ENCODE measurements around the gene IGSF8. TPM values are rescaled to one million over a fixed set of nuclear protein-coding genes. Genes with fewer than 3 reads are reported as not detected.

The IGSF8 gene
- total RNA-seq, 1 experiment from 2014 or later: 56.2 TPM

DNA sequence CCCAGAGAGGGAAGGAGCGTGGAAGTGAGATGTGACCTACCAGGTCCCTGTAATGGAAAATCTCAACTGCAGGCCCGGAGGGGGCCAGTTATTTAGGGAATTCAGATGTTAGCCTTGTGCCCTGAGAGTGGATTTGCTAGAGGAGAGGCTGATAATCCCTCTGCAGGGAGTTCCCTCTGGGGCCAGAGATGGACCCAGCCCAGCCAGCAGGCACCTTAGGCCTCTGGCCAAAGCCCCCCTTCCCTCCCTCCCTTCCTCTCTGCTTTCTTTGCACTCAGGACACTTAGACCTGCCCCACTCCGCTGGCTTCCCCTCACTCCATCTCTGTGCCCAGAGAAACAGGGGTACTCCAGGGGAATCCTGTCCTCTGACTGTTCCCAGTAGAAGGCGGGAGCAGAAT lies 15.7 kb upstream of the IGSF8 start:
- Histone ChIP-seq H2BK5ac (ENCODE audit: insufficient read length, low read length) (no peak overlapping the region), H3K14ac (ENCODE audit: insufficient read depth, low read length) (no peak overlapping the region), H2BK20ac (ENCODE audit: low read depth, low read length, poor library complexity, severe bottlenecking) (no peak overlapping the region), H3K56ac (ENCODE audit: insufficient read length, low read depth, low read length) (no peak overlapping the region), H3K23ac (ENCODE audit: insufficient read length, low read depth, low read length) (no peak overlapping the region), H3K4me2 (ENCODE audit: insufficient read depth, insufficient read length, low read length) (no peak overlapping the region), H2BK15ac (ENCODE audit: low read depth, low read length) (no peak overlapping the region), H4K20me1 (ENCODE audit: control insufficient read depth, insufficient read depth, insufficient read length) (no peaks in the 10 kb centered on the region), H4K5ac (ENCODE audit: insufficient read length, low read depth, low read length) (no peak overlapping the region), H4K8ac (replicated peaks; ENCODE audit: insufficient read length, low read depth, low read length) (no peak overlapping the region), H3K9ac (ENCODE audit: extremely low read depth, insufficient read length, low read length) (no peak overlapping the region), H3T11ph (ENCODE audit: low read length) (no peak overlapping the region), H2BK12ac (ENCODE audit: insufficient read length, low read depth, low read length) (no peak overlapping the region), H2AFZ (ENCODE audit: low read length) (no peak overlapping the region), H3K4me1 (ENCODE audit: insufficient read depth, low read length) (peaks cover 18% of the 10 kb centered on the region; the same call in 1 of the 2 replicates), H3K4ac (ENCODE audit: low read depth, low read length) (no peak overlapping the region), H3K79me2 (ENCODE audit: insufficient read depth, low read length) (no peaks in the 10 kb centered on the region), H3K27me3 (ENCODE audit: insufficient read depth, low read length) (no peaks in the 10 kb centered on the region), H3K9me3 (ENCODE audit: control insufficient read depth, low read depth, low read length) (no peaks in the 10 kb centered on the region), H4K91ac (ENCODE audit: insufficient read length, low read depth, low read length) (no peak overlapping the region), H2AK5ac (ENCODE audit: insufficient read length, low read length) (no peak overlapping the region), H3K27ac (ENCODE audit: insufficient read length, low read depth, low read length) (no peak overlapping the region), H2BK120ac (ENCODE audit: low read depth, low read length, poor library complexity, severe bottlenecking) (no peak overlapping the region), H3K79me1 (ENCODE audit: insufficient read depth, low read depth, low read length, poor library complexity, severe bottlenecking) (no peaks in the 10 kb centered on the region), H3K23me2 (ENCODE audit: insufficient read length, low read depth, low read length, poor library complexity, severe bottlenecking) (no peaks in the 10 kb centered on the region), H3K18ac (ENCODE audit: insufficient read length, low read depth, low read length) (no peak overlapping the region)
- no peak for DNase-seq
- Mint-ChIP-seq H3K36me3 (ENCODE audit: insufficient read depth in 1 of 3, low read depth in 3 of 3) (peaks cover 0 to 7% (median 0%) of the 10 kb centered on the region in 3 experiments; a peak in 2 of 7 replicates), H3K4me3 (no peak overlapping the region), H3K27me3 (ENCODE audit: low read depth) (peaks cover 2% of the 10 kb centered on the region), H3K27ac (peak overlapping the region; percentile 4 to 59 (median 57); a peak in 3 of 7 replicates), H3K9me3 (no peaks in the 10 kb centered on the region), H3K4me1 (peaks cover 79 to 85% of the 10 kb centered on the region in 2 experiments)
- no peak for TF ChIP-seq CTCF (conservative IDR thresholded peaks at IDR 0.05)
- WGBS (ENCODE audit: extremely low coverage, insufficient read length, low lambda C conversion rate): no CpG with 5 or more reads among the region's 4 CpGs

Measured in H9 (cell line).